Natural killer cell (primary cell): ENCODE results near the gene EXOC4. TPM values are rescaled to one million over a fixed set of nuclear protein-coding genes. Genes with fewer than 3 reads are reported as not detected.

ENCODE experiments used
- ATAC-seq, 3 donors: fragments of 150-1000 bp in 2 of 3; fragments of 200-7000 bp in 1 of 3; cut with Tn5 transposase; 1 replicate in 1 of 3; 2 replicates in 2 of 3; pipeline ENCODE4 v1.10.0; 2021; ENCODE audit warnings: mild to moderate bottlenecking in 2 of 3, moderate library complexity in 2 of 3
- DNase-seq, 2 donors: peaks; one replicate each; pipeline versions ENCODE4 v3.0.0 to v3.0.0-alpha.2; 2013 to 2021; ENCODE audit warnings: mixed read lengths in 1 of 2
- H3K27ac ChIP-seq: one replicate; pipeline ENCODE4 v1.5.1; 2013; ENCODE audit warnings: mild to moderate bottlenecking, low read length
- H3K27me3 ChIP-seq: one replicate; pipeline ENCODE4 v1.6.1; 2013; ENCODE audit warnings: low read length; ENCODE audit not compliant: control insufficient read depth, insufficient read depth
- H3K36me3 ChIP-seq: one replicate; pipeline ENCODE4 v1.6.1; 2013; ENCODE audit warnings: low read length; ENCODE audit not compliant: control insufficient read depth, insufficient read depth
- H3K4me1 ChIP-seq: one replicate; pipeline ENCODE4 v1.6.1; 2013; ENCODE audit warnings: low read length; ENCODE audit not compliant: control insufficient read depth, insufficient read depth
- H3K4me3 ChIP-seq: one replicate; pipeline ENCODE4 v1.5.1; 2013; ENCODE audit warnings: low read length
- H3K9me3 ChIP-seq: one replicate; pipeline ENCODE4 v1.6.1; 2013; ENCODE audit warnings: low read length; ENCODE audit not compliant: control insufficient read depth, insufficient read depth
- H3K27ac Mint-ChIP-seq, 2 donors: one replicate each; pipeline ENCODE4 v1.8.0; 2022; ENCODE audit warnings: mild to moderate bottlenecking in 2 of 2, mixed read lengths in 2 of 2, moderate library complexity in 1 of 2
- H3K27me3 Mint-ChIP-seq, 2 donors: one replicate each; pipeline ENCODE4 v1.8.0; 2022; ENCODE audit warnings: low read depth in 2 of 2, mixed read lengths in 2 of 2
- H3K36me3 Mint-ChIP-seq: one replicate; pipeline ENCODE4 v1.8.0; 2022; ENCODE audit warnings: mixed read lengths
- H3K4me1 Mint-ChIP-seq, 2 donors: one replicate each; pipeline ENCODE4 v1.8.0; 2022; ENCODE audit warnings: mixed read lengths in 2 of 2
- H3K4me3 Mint-ChIP-seq: one replicate; pipeline ENCODE4 v1.8.0; 2022; ENCODE audit warnings: mild to moderate bottlenecking, moderate library complexity, mixed read lengths
- H3K9me3 Mint-ChIP-seq, 2 donors: one replicate each; pipeline ENCODE4 v1.8.0; 2022; ENCODE audit warnings: mixed read lengths in 2 of 2
- WGBS: methylation state at CpG from one replicate; pipeline ENCODE4 v1.1.7; 2013; ENCODE audit warnings: missing lambda C conversion rate; ENCODE audit not compliant: insufficient coverage; 5-methylcytosine and 5-hydroxymethylcytosine counted together
- intact Hi-C: fragments of 100-400 bp; cut with micrococcal nuclease; formaldehyde crosslinking; loops from one replicate; pipeline ENCODE4 v1.14.2; 2022
- total RNA-seq, 4 donors: library from RNA; stranded (reverse); fragments of 120-200 nt in 1 of 4; gene quantifications; one replicate each; pipeline versions ENCODE4 v1.2.3 to v1.2.4, GENCODE V29; 2013 to 2022
- TF ChIP-seq, protein P1 (sequence below): fragments of 200-600 bp; IDR thresholded peaks from one replicate; pipeline ENCODE4 v1.8.0; 2022; ENCODE audit warnings: antibody characterized with exemption

Gene EXOC4
- total RNA-seq, 3 donors from 2014 or later (not counting 1 experiment from before 2014, with no cell fraction given) = 105 to 148 (median 123) TPM

DNA sequence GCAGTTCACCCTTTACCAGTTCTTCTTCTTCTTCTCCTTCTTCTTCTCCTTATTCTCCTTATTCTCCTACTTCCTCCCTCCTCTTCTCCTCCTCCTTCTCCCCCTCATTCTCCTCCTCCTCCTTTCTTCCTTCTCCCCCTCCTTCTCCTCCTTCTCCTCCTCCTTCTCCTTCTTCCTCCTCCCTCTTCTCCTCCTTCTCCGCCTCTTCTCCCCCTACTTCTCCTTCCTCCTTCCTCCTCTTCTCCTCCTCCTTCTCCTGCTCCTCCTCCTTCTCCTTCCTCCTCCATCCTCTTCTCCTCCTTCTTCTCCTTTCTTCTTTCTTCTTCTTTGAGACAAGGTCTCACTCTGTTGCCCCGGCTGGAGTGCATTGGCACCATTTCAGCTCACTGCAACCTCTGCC lies 816.3 kb downstream of the EXOC4 start:
- H3K36me3 Mint-ChIP-seq = no peaks in the 10 kb centered on the region

DNA sequence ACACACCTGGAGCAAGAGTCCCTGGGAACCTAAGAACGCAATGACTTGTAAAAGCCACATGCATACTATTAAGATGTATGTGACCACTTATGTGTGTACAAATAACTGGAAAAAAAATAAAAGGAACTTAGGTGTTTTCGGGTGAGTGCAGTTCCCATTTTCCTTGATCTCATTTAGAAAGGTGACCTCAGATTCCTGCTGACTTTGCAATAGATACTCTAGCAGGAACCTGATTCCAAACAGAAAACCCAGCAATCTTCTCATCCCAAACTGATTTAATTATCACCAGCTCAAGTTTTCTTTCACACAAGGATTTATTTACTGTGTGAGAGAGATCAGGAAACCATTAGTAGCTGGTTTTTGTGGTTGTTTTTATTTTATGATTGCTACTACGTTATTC lies 817.8 kb downstream of the EXOC4 start:
- TF ChIP-seq, protein P1, sequence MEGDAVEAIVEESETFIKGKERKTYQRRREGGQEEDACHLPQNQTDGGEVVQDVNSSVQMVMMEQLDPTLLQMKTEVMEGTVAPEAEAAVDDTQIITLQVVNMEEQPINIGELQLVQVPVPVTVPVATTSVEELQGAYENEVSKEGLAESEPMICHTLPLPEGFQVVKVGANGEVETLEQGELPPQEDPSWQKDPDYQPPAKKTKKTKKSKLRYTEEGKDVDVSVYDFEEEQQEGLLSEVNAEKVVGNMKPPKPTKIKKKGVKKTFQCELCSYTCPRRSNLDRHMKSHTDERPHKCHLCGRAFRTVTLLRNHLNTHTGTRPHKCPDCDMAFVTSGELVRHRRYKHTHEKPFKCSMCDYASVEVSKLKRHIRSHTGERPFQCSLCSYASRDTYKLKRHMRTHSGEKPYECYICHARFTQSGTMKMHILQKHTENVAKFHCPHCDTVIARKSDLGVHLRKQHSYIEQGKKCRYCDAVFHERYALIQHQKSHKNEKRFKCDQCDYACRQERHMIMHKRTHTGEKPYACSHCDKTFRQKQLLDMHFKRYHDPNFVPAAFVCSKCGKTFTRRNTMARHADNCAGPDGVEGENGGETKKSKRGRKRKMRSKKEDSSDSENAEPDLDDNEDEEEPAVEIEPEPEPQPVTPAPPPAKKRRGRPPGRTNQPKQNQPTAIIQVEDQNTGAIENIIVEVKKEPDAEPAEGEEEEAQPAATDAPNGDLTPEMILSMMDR = no peak
- H3K9me3 Mint-ChIP-seq = peaks cover 0 to 1% of the 10 kb centered on the region in 2 donors
- H3K27ac Mint-ChIP-seq = no peak overlapping the region
- H3K27me3 Mint-ChIP-seq = no peaks in the 10 kb centered on the region
- no peak overlapping the region for H3K4me3 Mint-ChIP-seq
- H3K36me3 Mint-ChIP-seq = no peaks in the 10 kb centered on the region
- Histone ChIP-seq H3K36me3 (peaks cover 3% of the 10 kb centered on the region), H3K27me3 (no peaks in the 10 kb centered on the region), H3K4me3 (no peak overlapping the region), H3K9me3 (peaks cover 3% of the 10 kb centered on the region), H3K4me1 (no peaks in the 10 kb centered on the region), H3K27ac (no peak overlapping the region)
- intact Hi-C loops = no loop called here
- no peak for ATAC-seq
- WGBS = 83% methylated on average over 3 of the region's 3 CpGs
- peaks cover 0 to 7% of the 10 kb centered on the region in 2 donors for H3K4me1 Mint-ChIP-seq
- no peak for DNase-seq

More for the DNA sequence above, 816.3 kb downstream of the EXOC4 start:
- WGBS = 93% methylated on average over 2 of the region's 2 CpGs
- H3K27ac ChIP-seq = no peak overlapping the region
- no peak overlapping the region for H3K4me3 ChIP-seq
- H3K9me3 Mint-ChIP-seq = no peaks in the 10 kb centered on the region
- H3K4me1 ChIP-seq = no peaks in the 10 kb centered on the region
- no peak for DNase-seq
- ATAC-seq = no peak
- peaks cover 0 to 7% of the 10 kb centered on the region in 2 donors for H3K4me1 Mint-ChIP-seq
- H3K36me3 ChIP-seq = no peaks in the 10 kb centered on the region
- H3K4me3 Mint-ChIP-seq = no peak overlapping the region
- TF ChIP-seq, protein P1 = no peak
- no peaks in the 10 kb centered on the region for H3K9me3 ChIP-seq
- intact Hi-C loops = no loop called here
- no peaks in the 10 kb centered on the region for H3K27me3 ChIP-seq
- H3K27ac Mint-ChIP-seq = no peak overlapping the region
- H3K27me3 Mint-ChIP-seq = no peaks in the 10 kb centered on the region

DNA sequence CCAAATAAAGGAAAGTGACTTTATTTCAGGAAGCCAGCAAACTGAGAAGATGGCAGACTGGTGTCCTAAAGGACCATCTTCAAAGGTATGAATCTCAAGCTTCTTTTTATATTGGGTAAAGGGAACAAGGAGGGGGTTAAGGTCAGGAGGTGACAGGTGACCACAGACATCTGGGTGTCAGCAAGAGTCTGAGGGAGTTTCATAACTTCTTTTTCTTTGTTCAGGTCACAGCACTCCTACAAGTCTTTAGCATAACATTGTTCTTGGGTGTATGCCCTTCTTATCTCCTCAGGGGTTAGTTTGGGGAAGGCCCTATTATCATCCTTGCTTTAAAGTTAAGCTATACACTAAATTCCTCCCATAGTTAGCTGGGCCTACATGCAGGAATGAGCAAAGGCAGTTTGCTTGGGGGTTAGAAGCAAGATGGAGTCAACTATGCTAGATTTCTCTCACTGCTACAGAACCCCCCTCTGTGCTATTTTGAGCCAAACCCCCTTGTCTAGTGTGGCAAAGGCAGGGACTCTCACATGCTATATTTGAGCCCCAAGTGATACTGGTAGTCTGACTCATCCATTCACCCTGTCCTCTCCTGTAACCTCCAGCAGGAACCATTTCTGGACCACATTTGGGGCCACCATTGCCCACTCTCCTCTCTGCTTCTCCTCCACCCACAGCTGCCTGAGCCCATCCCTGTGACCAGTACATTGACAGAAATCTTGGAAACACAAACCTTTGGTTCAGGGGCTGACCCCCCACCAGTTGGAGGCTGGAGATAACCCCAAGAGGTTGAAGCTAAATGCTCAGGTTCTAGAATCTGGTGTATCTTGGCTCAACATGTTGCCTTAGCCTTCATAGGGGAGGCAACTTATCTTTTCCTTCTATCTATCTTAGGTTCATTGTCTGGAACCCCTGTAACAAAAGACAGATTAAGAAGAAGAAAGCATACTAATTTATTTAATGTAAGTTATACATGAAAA lies 818.8 kb downstream of the EXOC4 start:
- Mint-ChIP-seq H3K27ac (no peak overlapping the region), H3K36me3 (no peaks in the 10 kb centered on the region), H3K9me3 (peaks cover 0 to 2% of the 10 kb centered on the region in 2 donors), H3K4me1 (peaks cover 0 to 7% of the 10 kb centered on the region in 2 donors), H3K4me3 (no peak overlapping the region), H3K27me3 (no peaks in the 10 kb centered on the region)
- ATAC-seq (no peak), DNase-seq (no peak)
- Histone ChIP-seq H3K36me3 (peaks cover 3% of the 10 kb centered on the region), H3K4me1 (no peaks in the 10 kb centered on the region), H3K9me3 (peaks cover 3% of the 10 kb centered on the region), H3K4me3 (no peak overlapping the region), H3K27me3 (no peaks in the 10 kb centered on the region), H3K27ac (no peak overlapping the region)
- intact Hi-C loops = no loop called here
- TF ChIP-seq, protein P1 = no peak
